K562 (cell line): Measurements from ENCODE around the gene UBA7. TPM values are rescaled to one million over a fixed set of nuclear protein-coding genes. Genes with fewer than 3 reads are reported as not detected.

Source experiments
- CBFA2T2 ChIP-seq: fragments of 450-650 bp; conservative IDR thresholded peaks from 2 replicates; pipeline ENCODE4 v1.6.1; 2017; ENCODE audit warnings: mild to moderate bottlenecking
- E2F3 ChIP-seq: fragments of 250-450 bp; sonication (Bioruptor Pico); IDR thresholded peaks from 2 replicates; pipeline ENCODE4 v1.4.0; 2020; ENCODE audit warnings: mild to moderate bottlenecking
- HDAC8 ChIP-seq: fragments of 450-650 bp; IDR thresholded peaks from 2 replicates; pipeline ENCODE4 v1.6.1; 2016; ENCODE audit warnings: mild to moderate bottlenecking, missing genetic modification characterization, moderate library complexity, missing compliant biosample characterization
- JUNB ChIP-seq: fragments of 450-650 bp; formaldehyde crosslinking; conservative IDR thresholded peaks from 2 replicates; pipeline ENCODE4 v1.4.0; 2020; ENCODE audit warnings: mild to moderate bottlenecking
- KDM2B ChIP-seq: fragments of 250-450 bp; sonication (Bioruptor Pico); IDR thresholded peaks from 2 replicates; pipeline ENCODE4 v1.8.0; 2021; ENCODE audit warnings: mild to moderate bottlenecking, moderate library complexity
- MECOM ChIP-seq: fragments of 250-450 bp; sonication (Bioruptor Pico); IDR thresholded peaks from 2 replicates; pipeline ENCODE4 v1.8.0; 2022; ENCODE audit warnings: inconsistent platforms
- NR2C1 ChIP-seq, 2 experiments: fragments of 450-650 bp; IDR thresholded peaks; 2 replicates each; pipeline ENCODE4 v1.6.1; 2017; ENCODE audit warnings: mild to moderate bottlenecking in 2 of 2, antibody characterized with exemption in 1 of 2, inconsistent platforms in 1 of 2, missing compliant biosample characterization in 1 of 2, missing genetic modification characterization in 1 of 2
- RAD51 ChIP-seq: fragments of 450-650 bp; IDR thresholded peaks from 2 replicates; pipeline ENCODE4 v1.7.1; 2016; ENCODE audit warnings: low read depth, mild to moderate bottlenecking, borderline replicate concordance
- ZNF217 ChIP-seq: sonication (generic); formaldehyde crosslinking; IDR thresholded peaks from 2 replicates; pipeline ENCODE4 v1.8.0; 2022; ENCODE audit warnings: mild to moderate bottlenecking, missing genetic modification reagents
- ZNF311 ChIP-seq: fragments of 250-450 bp; sonication (Bioruptor Pico); IDR thresholded peaks from 2 replicates; pipeline ENCODE4 v1.4.0; 2020; ENCODE audit warnings: mild to moderate bottlenecking, moderate library complexity
- ZNF436 ChIP-seq: fragments of 250-450, 450-650 bp; sonication (Bioruptor Pico); formaldehyde crosslinking; IDR thresholded peaks from 2 replicates; pipeline ENCODE4 v1.7.0; 2020; ENCODE audit warnings: mild to moderate bottlenecking
- ZNF668 ChIP-seq: fragments of 250-450 bp; sonication (Bioruptor Pico); IDR thresholded peaks from 2 replicates; pipeline ENCODE4 v1.8.0; 2022; ENCODE audit warnings: mild to moderate bottlenecking, inconsistent platforms
- polyA plus RNA-seq, 8 experiments: library from polyadenylated mRNA; depleted of rRNA in 4 of 8; stranded (reverse) in 5 of 8; unstranded in 3 of 8; fragments of >200 nt; fragmentation: Nextera tagmentation in 2 of 8; fragmentation: Illumina TruSeq in 1 of 8; extraction: Ambion mirVana in 2 of 8; extraction: Trizol in 1 of 8; gene quantifications; 2 replicates each; pipeline versions ENCODE4 v1.2.1 to v1.2.3, GENCODE V29; 2011 to 2014; ENCODE audit warnings: inconsistent platforms in 1 of 8, missing spikeins in 1 of 8
- total RNA-seq, 7 experiments: library from RNA; depleted of rRNA in 6 of 7; stranded (reverse); fragments of >200 nt in 6 of 7; fragmentation: Illumina TruSeq in 2 of 7; extraction: Trizol in 2 of 7; gene quantifications; 2 replicates each; pipeline versions ENCODE4 v1.2.1 to v1.2.3, GENCODE V29; 2011 to 2021; ENCODE audit warnings: low replicate concordance in 1 of 7
- TF ChIP-seq, protein P1 (sequence below): fragments of 450-650 bp; formaldehyde crosslinking; IDR thresholded peaks from 2 replicates; pipeline ENCODE4 v1.4.0; 2020; ENCODE audit warnings: mild to moderate bottlenecking, moderate library complexity
- TF ChIP-seq, protein P2 (sequence below): fragments of 450-650 bp; formaldehyde crosslinking; IDR thresholded peaks from 2 replicates; pipeline ENCODE4 v1.4.0; 2022; ENCODE audit warnings: mild to moderate bottlenecking, moderate library complexity
- TF ChIP-seq, protein P3 (sequence below): fragments of 250-450 bp; sonication (Bioruptor Pico); IDR thresholded peaks from 2 replicates; pipeline ENCODE4 v1.4.0; 2020
- TF ChIP-seq, protein P4 (sequence below): conservative IDR thresholded peaks from 2 replicates; pipeline ENCODE4 v1.6.1; 2011; ENCODE audit warnings: low read depth, mild to moderate bottlenecking, low read length; ENCODE audit not compliant: control insufficient read depth
- TF ChIP-seq, protein P5 (sequence below): fragments of 450-650 bp; formaldehyde crosslinking; IDR thresholded peaks from 2 replicates; pipeline ENCODE4 v1.4.0; 2020; ENCODE audit warnings: mild to moderate bottlenecking, moderate library complexity

Gene UBA7
- total and polyA plus RNA-seq, 9 of the 15 experiments (the other 6 are each of a cell fraction or from before 2014, with no cell fraction given): 0.17 to 3.3 (median 2.0) TPM

DNA sequence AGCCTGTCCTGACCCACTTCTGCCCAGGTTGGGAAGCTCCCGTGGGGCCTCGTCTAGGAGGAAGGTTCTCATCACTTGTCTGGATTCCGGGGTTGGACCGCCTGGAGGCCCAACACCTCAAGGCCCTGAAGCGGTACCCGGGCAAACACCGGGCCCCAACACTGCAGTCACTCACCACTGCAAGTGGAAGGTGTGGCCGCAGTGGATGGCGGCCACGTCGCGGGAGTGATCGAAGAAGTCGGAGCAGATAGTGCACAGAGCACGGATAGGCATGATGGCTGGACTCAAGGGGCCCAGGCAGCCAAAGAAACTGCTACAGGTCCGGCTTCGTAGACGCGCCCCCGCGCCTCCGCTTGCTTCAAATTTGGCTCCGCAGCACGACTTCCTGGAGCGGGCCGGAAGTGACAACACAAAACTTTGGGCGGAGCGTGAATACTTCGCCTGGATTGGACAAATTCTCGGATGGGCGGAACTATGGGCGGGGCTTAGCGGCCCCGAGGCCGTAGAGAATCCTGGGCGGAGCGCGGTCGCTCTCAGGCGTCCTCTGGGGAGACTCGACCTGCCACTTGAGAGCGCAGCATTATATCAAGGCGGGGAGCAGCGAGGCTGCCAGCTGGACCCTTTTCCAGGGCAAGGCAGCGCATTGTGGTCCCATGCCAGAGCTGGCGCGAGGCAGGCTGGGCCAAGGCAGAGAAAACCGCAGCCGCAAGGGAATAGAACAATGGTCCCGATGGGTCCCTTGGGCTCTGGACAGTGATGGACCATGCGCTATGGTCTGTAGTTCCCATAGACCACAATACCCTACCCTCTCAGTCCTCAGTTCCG, 42.6 kb upstream of the UBA7 start, which contains the start of gene TRAIP (continued):
- TF ChIP-seq, protein P1, sequence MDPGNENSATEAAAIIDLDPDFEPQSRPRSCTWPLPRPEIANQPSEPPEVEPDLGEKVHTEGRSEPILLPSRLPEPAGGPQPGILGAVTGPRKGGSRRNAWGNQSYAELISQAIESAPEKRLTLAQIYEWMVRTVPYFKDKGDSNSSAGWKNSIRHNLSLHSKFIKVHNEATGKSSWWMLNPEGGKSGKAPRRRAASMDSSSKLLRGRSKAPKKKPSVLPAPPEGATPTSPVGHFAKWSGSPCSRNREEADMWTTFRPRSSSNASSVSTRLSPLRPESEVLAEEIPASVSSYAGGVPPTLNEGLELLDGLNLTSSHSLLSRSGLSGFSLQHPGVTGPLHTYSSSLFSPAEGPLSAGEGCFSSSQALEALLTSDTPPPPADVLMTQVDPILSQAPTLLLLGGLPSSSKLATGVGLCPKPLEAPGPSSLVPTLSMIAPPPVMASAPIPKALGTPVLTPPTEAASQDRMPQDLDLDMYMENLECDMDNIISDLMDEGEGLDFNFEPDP (CRISPR knock-in tag): no peak
- TF ChIP-seq CBFA2T2 (no peak), HDAC8 (tag) (no peak), ZNF311 (CRISPR knock-in tag) (no peak), RAD51 (no peak), NR2C1 (IDR thresholded peaks at IDR 0.05) (no peak), NR2C1 (tag; IDR thresholded peaks at IDR 0.05) (no peak), E2F3 (no peak), ZNF436 (no peak), ZNF217 (no peak), ZNF668 (CRISPR knock-in tag) (no peak), MECOM (CRISPR knock-in tag) (no peak), KDM2B (CRISPR knock-in tag) (no peak), JUNB (CRISPR knock-in tag) (no peak)
- TF ChIP-seq, protein P2, sequence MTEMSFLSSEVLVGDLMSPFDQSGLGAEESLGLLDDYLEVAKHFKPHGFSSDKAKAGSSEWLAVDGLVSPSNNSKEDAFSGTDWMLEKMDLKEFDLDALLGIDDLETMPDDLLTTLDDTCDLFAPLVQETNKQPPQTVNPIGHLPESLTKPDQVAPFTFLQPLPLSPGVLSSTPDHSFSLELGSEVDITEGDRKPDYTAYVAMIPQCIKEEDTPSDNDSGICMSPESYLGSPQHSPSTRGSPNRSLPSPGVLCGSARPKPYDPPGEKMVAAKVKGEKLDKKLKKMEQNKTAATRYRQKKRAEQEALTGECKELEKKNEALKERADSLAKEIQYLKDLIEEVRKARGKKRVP (CRISPR knock-in tag): no peak
- TF ChIP-seq, protein P3, sequence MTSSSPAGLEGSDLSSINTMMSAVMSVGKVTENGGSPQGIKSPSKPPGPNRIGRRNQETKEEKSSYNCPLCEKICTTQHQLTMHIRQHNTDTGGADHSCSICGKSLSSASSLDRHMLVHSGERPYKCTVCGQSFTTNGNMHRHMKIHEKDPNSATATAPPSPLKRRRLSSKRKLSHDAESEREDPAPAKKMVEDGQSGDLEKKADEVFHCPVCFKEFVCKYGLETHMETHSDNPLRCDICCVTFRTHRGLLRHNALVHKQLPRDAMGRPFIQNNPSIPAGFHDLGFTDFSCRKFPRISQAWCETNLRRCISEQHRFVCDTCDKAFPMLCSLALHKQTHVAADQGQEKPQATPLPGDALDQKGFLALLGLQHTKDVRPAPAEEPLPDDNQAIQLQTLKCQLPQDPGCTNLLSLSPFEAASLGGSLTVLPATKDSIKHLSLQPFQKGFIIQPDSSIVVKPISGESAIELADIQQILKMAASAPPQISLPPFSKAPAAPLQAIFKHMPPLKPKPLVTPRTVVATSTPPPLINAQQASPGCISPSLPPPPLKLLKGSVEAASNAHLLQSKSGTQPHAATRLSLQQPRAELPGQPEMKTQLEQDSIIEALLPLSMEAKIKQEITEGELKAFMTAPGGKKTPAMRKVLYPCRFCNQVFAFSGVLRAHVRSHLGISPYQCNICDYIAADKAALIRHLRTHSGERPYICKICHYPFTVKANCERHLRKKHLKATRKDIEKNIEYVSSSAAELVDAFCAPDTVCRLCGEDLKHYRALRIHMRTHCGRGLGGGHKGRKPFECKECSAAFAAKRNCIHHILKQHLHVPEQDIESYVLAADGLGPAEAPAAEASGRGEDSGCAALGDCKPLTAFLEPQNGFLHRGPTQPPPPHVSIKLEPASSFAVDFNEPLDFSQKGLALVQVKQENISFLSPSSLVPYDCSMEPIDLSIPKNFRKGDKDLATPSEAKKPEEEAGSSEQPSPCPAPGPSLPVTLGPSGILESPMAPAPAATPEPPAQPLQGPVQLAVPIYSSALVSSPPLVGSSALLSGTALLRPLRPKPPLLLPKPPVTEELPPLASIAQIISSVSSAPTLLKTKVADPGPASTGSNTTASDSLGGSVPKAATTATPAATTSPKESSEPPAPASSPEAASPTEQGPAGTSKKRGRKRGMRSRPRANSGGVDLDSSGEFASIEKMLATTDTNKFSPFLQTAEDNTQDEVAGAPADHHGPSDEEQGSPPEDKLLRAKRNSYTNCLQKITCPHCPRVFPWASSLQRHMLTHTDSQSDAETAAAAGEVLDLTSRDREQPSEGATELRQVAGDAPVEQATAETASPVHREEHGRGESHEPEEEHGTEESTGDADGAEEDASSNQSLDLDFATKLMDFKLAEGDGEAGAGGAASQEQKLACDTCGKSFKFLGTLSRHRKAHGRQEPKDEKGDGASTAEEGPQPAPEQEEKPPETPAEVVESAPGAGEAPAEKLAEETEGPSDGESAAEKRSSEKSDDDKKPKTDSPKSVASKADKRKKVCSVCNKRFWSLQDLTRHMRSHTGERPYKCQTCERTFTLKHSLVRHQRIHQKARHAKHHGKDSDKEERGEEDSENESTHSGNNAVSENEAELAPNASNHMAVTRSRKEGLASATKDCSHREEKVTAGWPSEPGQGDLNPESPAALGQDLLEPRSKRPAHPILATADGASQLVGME (CRISPR knock-in tag): no peak
- TF ChIP-seq, protein P4, sequence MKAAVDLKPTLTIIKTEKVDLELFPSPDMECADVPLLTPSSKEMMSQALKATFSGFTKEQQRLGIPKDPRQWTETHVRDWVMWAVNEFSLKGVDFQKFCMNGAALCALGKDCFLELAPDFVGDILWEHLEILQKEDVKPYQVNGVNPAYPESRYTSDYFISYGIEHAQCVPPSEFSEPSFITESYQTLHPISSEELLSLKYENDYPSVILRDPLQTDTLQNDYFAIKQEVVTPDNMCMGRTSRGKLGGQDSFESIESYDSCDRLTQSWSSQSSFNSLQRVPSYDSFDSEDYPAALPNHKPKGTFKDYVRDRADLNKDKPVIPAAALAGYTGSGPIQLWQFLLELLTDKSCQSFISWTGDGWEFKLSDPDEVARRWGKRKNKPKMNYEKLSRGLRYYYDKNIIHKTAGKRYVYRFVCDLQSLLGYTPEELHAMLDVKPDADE: no peak
- TF ChIP-seq, protein P5, sequence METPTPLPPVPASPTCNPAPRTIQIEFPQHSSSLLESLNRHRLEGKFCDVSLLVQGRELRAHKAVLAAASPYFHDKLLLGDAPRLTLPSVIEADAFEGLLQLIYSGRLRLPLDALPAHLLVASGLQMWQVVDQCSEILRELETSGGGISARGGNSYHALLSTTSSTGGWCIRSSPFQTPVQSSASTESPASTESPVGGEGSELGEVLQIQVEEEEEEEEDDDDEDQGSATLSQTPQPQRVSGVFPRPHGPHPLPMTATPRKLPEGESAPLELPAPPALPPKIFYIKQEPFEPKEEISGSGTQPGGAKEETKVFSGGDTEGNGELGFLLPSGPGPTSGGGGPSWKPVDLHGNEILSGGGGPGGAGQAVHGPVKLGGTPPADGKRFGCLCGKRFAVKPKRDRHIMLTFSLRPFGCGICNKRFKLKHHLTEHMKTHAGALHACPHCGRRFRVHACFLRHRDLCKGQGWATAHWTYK (CRISPR knock-in tag): no peak
